GM18517 (cell line): ENCODE data around the gene DEPDC7.
"Not testable (repeated sequence)": the region's sequence is repeated elsewhere in the genome, so short reads cannot be mapped to it uniquely, and the experiment has no call there.

Source experiments
- ATAC-seq: cut with Tn5 transposase; IDR thresholded peaks from one replicate; pipeline ENCODE4 v1.9.1; 2021; ENCODE audit warnings: mild to moderate bottlenecking, moderate library complexity; ENCODE audit not compliant: unreplicated experiment

Gene DEPDC7

GRCh38 chr11:33021937-33022336, 6.3 kb downstream of the DEPDC7 start:
- ATAC-seq: no peak

- ATAC-seq: no peak
These were observed 9.7 kb downstream of the DEPDC7 start for GRCh38 chr11:33025339-33025722.

GRCh38 chr11:33027233-33027632, 11.6 kb downstream of the DEPDC7 start:
- no peak for ATAC-seq

GRCh38 chr11:33027846-33028536, 12.3 kb downstream of the DEPDC7 start:
- no peak for ATAC-seq

- ATAC-seq: no peak
These were observed 12.8 kb downstream of the DEPDC7 start for GRCh38 chr11:33028537-33028914.

- ATAC-seq: not testable (repeated sequence)
These were observed 13.5 kb downstream of the DEPDC7 start for GRCh38 chr11:33029218-33029617.

- ATAC-seq: no peak
These were observed 17.8 kb downstream of the DEPDC7 start for GRCh38 chr11:33033493-33033892.

- ATAC-seq: no peak
These were observed 19.3 kb downstream of the DEPDC7 start for GRCh38 chr11:33035011-33035410.

GRCh38 chr11:33039274-33040032, 23.8 kb downstream of the DEPDC7 start, which contains the start of gene TCP11L1:
TSS of gene TCP11L1 (plus strand) at chr11:33039572. CDS start at chr11:33043774, 4,202 bp downstream.
- peak; percentile 74 for ATAC-seq

- peak; percentile 38 for ATAC-seq
These were observed 24.6 kb downstream of the DEPDC7 start for GRCh38 chr11:33040033-33040861.

- peak; percentile 35 for ATAC-seq
These were observed 25.3 kb downstream of the DEPDC7 start for GRCh38 chr11:33040862-33041453.

- no peak for ATAC-seq
These were observed 27.6 kb downstream of the DEPDC7 start for GRCh38 chr11:33043221-33043830.

- ATAC-seq: no peak
These were observed 28.6 kb downstream of the DEPDC7 start for GRCh38 chr11:33044285-33044756.

GRCh38 chr11:33045551-33046255, 30.0 kb downstream of the DEPDC7 start:
- ATAC-seq: no peak

- ATAC-seq: not testable (repeated sequence)
These were observed 33.0 kb downstream of the DEPDC7 start for GRCh38 chr11:33048701-33049100.

GRCh38 chr11:33049565-33050408, 34.1 kb downstream of the DEPDC7 start:
- not testable (repeated sequence) for ATAC-seq

- no peak for ATAC-seq
These were observed 36.6 kb downstream of the DEPDC7 start for GRCh38 chr11:33052231-33052630.

- ATAC-seq: no peak
These were observed 39.7 kb downstream of the DEPDC7 start for GRCh38 chr11:33055375-33055774.

- no peak for ATAC-seq
These were observed 41.6 kb downstream of the DEPDC7 start for GRCh38 chr11:33057284-33057683.
